H1 (cell line): ENCODE measurements around the gene ACTR3C. TPM values are rescaled to one million over a fixed set of nuclear protein-coding genes. Genes with fewer than 3 reads are reported as not detected.
"Not testable (repeated sequence)": the region's sequence is repeated elsewhere in the genome, so short reads cannot be mapped to it uniquely, and the experiment has no call there.

Experiments used
- CTCF ChIA-PET: fragments of 300-600 bp; sonication (Branson Sonifier 250); formaldehyde crosslinking; loops from one replicate; lab custom pipeline; 2021; ENCODE audit not compliant: partially characterized antibody; lab: Charles Lee
- POLR2A ChIA-PET: fragments of 300-600 bp; sonication (Branson Sonifier 250); formaldehyde crosslinking; loops from one replicate; lab custom pipeline; 2021; ENCODE audit warnings: inconsistent platforms; ENCODE audit not compliant: partially characterized antibody; lab: Charles Lee
- DNase-seq, 2 experiments: peaks; one replicate each; pipeline versions ENCODE4 v3.0.0 to v3.0.0-alpha.2; 2010 to 2022; ENCODE audit warnings: low spot score in 2 of 2, low read depth in 1 of 2, mixed read lengths in 1 of 2
- FAIRE-seq: peaks from 2 replicates; lab custom pipeline; 2011; peaks lifted over from hg19 to GRCh38; lab: Jason Lieb, UNC
- H2AFZ ChIP-seq: 2 replicates; pipeline ENCODE4 v1.8.1; 2012; ENCODE audit warnings: low read length, inconsistent platforms
- H2AK5ac ChIP-seq: 2 replicates; pipeline ENCODE4 v1.6.1; 2013; ENCODE audit warnings: low read depth, low read length
- H2BK120ac ChIP-seq: replicated peaks from 2 replicates; pipeline ENCODE3; 2013; ENCODE audit warnings: low read depth, low read length, inconsistent platforms
- H2BK12ac ChIP-seq: 2 replicates; pipeline ENCODE4 v1.6.1; 2013; ENCODE audit warnings: low read depth, low read length
- H2BK15ac ChIP-seq: 2 replicates; pipeline ENCODE4 v1.6.1; 2013; ENCODE audit warnings: low read length
- H2BK20ac ChIP-seq: 2 replicates; pipeline ENCODE4 v1.6.1; 2013; ENCODE audit warnings: low read length
- H2BK5ac ChIP-seq: 2 replicates; pipeline ENCODE4 v1.6.1; 2013; ENCODE audit warnings: low read depth, low read length
- H3K14ac ChIP-seq: 2 replicates; pipeline ENCODE4 v1.6.1; 2013; ENCODE audit warnings: inconsistent platforms; ENCODE audit not compliant: insufficient read length
- H3K18ac ChIP-seq: 2 replicates; pipeline ENCODE4 v1.6.1; 2013; ENCODE audit warnings: low read length; ENCODE audit errors: extremely low read depth
- H3K23ac ChIP-seq: 2 replicates; pipeline ENCODE4 v1.6.1; 2013; ENCODE audit warnings: inconsistent platforms; ENCODE audit not compliant: insufficient read length
- H3K23me2 ChIP-seq: 2 replicates; pipeline ENCODE4 v1.6.1; 2013; ENCODE audit warnings: low read depth, low read length
- H3K27ac ChIP-seq: 2 replicates; pipeline ENCODE4 v1.6.1; 2011; ENCODE audit warnings: low read depth, low read length, inconsistent platforms
- H3K27me3 ChIP-seq, 4 experiments: replicated peaks in 1 of 4; 1 replicate in 1 of 4; 2 replicates in 3 of 4; pipeline versions ENCODE4 v1.6.1 to v1.8.1; 2011 to 2013; ENCODE audit warnings: low read length in 3 of 4, mild to moderate bottlenecking in 3 of 4, inconsistent platforms in 2 of 4, mixed read lengths in 2 of 4, moderate library complexity in 1 of 4; ENCODE audit not compliant: control insufficient read depth in 3 of 4, insufficient read depth in 3 of 4; ENCODE audit errors: extremely low read depth in 1 of 4
- H3K36me3 ChIP-seq, 4 experiments: 2 replicates each; pipeline versions ENCODE4 v1.6.1 to v1.8.1; 2011 to 2013; ENCODE audit warnings: mild to moderate bottlenecking in 4 of 4, low read length in 3 of 4, moderate library complexity in 2 of 4, control low read depth in 1 of 4, inconsistent platforms in 1 of 4; ENCODE audit not compliant: insufficient read depth in 4 of 4, control insufficient read depth in 2 of 4
- H3K4ac ChIP-seq: replicated peaks from 2 replicates; pipeline ENCODE3; 2013; ENCODE audit warnings: low read length, low read depth, mixed read lengths, inconsistent platforms; ENCODE audit not compliant: insufficient read length
- H3K4me1 ChIP-seq, 4 experiments: replicated peaks in 1 of 4; 1 replicate in 1 of 4; 2 replicates in 3 of 4; pipeline versions ENCODE4 v1.6.1 to v1.8.1; 2011 to 2013; ENCODE audit warnings: low read length in 3 of 4, inconsistent platforms in 2 of 4, mixed read lengths in 1 of 4; ENCODE audit not compliant: insufficient read depth in 4 of 4, control insufficient read depth in 3 of 4
- H3K4me2 ChIP-seq, 2 experiments: 2 replicates each; pipeline versions ENCODE4 v1.6.1 to v1.8.1; 2011 to 2013; ENCODE audit warnings: low read depth in 2 of 2, low read length in 2 of 2, control low read depth in 1 of 2, inconsistent platforms in 1 of 2, mild to moderate bottlenecking in 1 of 2; ENCODE audit not compliant: insufficient read depth in 1 of 2
- H3K4me3 ChIP-seq, 4 experiments: fragments of 200-600, 300-600 bp in 1 of 4; sonication (generic), shearing (Covaris generic), sonication (Bioruptor Twin) in 1 of 4; 2 replicates each; pipeline versions ENCODE4 v1.5.1 to v1.8.1; 2011 to 2016; ENCODE audit warnings: low read length in 4 of 4, low read depth in 3 of 4, control low read depth in 2 of 4, inconsistent platforms in 2 of 4, mild to moderate bottlenecking in 2 of 4, mixed read lengths in 1 of 4, moderate library complexity in 1 of 4; ENCODE audit not compliant: insufficient read depth in 2 of 4; ENCODE audit errors: extremely low read depth in 1 of 4
- H3K56ac ChIP-seq: replicated peaks from 2 replicates; pipeline ENCODE3; 2013; ENCODE audit warnings: low read depth, mild to moderate bottlenecking, mixed read lengths, low read length, inconsistent platforms; ENCODE audit not compliant: insufficient read length
- H3K79me1 ChIP-seq: 2 replicates; pipeline ENCODE4 v1.6.1; 2013; ENCODE audit warnings: low read depth, low read length, control low read depth
- H3K79me2 ChIP-seq, 2 experiments: 2 replicates each; pipeline versions ENCODE4 v1.6.1 to v1.8.1; 2012 to 2013; ENCODE audit warnings: low read length in 2 of 2, mild to moderate bottlenecking in 2 of 2, inconsistent platforms in 1 of 2; ENCODE audit not compliant: insufficient read depth in 2 of 2, control insufficient read depth in 1 of 2
- H3K9ac ChIP-seq, 4 experiments: replicated peaks in 1 of 4; 1 replicate in 1 of 4; 2 replicates in 3 of 4; pipeline versions ENCODE4 v1.6.1 to v1.8.1; 2011 to 2013; ENCODE audit warnings: low read depth in 3 of 4, low read length in 3 of 4, control low read depth in 2 of 4, mild to moderate bottlenecking in 2 of 4, moderate library complexity in 2 of 4, inconsistent platforms in 1 of 4; ENCODE audit errors: extremely low read depth in 1 of 4
- H3K9me3 ChIP-seq, 2 experiments: 2 replicates each; pipeline versions ENCODE4 v1.6.1 to v1.8.1; 2012 to 2013; ENCODE audit warnings: mild to moderate bottlenecking in 2 of 2, moderate library complexity in 2 of 2, control low read depth in 1 of 2, inconsistent platforms in 1 of 2, low read depth in 1 of 2, low read length in 1 of 2, mixed read lengths in 1 of 2; ENCODE audit not compliant: insufficient read depth in 2 of 2
- H4K20me1 ChIP-seq, 2 experiments: replicated peaks in 1 of 2; 2 replicates each; pipeline versions ENCODE3 to v1.8.1; 2011 to 2013; ENCODE audit warnings: inconsistent platforms in 2 of 2, low read length in 2 of 2, mild to moderate bottlenecking in 1 of 2; ENCODE audit not compliant: insufficient read depth in 2 of 2, control insufficient read depth in 1 of 2
- H4K5ac ChIP-seq: 2 replicates; pipeline ENCODE4 v1.6.1; 2013; ENCODE audit warnings: low read length, low read depth, mixed read lengths, inconsistent platforms; ENCODE audit not compliant: insufficient read length
- H4K8ac ChIP-seq: 2 replicates; pipeline ENCODE4 v1.8.0; 2013; ENCODE audit warnings: mild to moderate bottlenecking, moderate library complexity, low read length, inconsistent platforms; ENCODE audit not compliant: insufficient read depth; ENCODE audit errors: extremely low read depth
- H4K91ac ChIP-seq: replicated peaks from 2 replicates; pipeline ENCODE3; 2013; ENCODE audit warnings: low read length, mixed read lengths, inconsistent platforms; ENCODE audit not compliant: insufficient read length
- WGBS, 2 experiments: shearing (Covaris generic) in 1 of 2; methylation state at CpG; one replicate each; pipeline versions ENCODE4 v1.1.6 to v1.1.7; 2013 to 2015; ENCODE audit warnings: low lambda C conversion rate in 2 of 2, mixed read lengths in 2 of 2, inconsistent platforms in 1 of 2, low coverage in 1 of 2, missing lambda C conversion rate in 1 of 2; ENCODE audit not compliant: insufficient replicate concordance in 2 of 2, insufficient coverage in 1 of 2, insufficient read length in 1 of 2; ENCODE audit errors: extremely low coverage in 1 of 2, missing lambda C conversion rate in 1 of 2; 5-methylcytosine and 5-hydroxymethylcytosine counted together
- polyA plus RNA-seq, 7 experiments: library from polyadenylated mRNA; depleted of rRNA in 3 of 7; stranded (reverse) in 5 of 7; unstranded in 2 of 7; fragments of >200 nt in 5 of 7; fragments of 200-250 nt in 2 of 7; gene quantifications; 1 replicate in 5 of 7; 2 replicates in 1 of 7; 4 replicates in 1 of 7; pipeline versions ENCODE4 v1.2.1 to v1.2.3, GENCODE V29; 2011 to 2013; ENCODE audit warnings: missing spikeins in 2 of 7, mixed read lengths in 2 of 7
- total RNA-seq: library from RNA; stranded (reverse); fragmentation: NEBNext Ultra II Directional; extraction: Animal tissue kit (Norgen Biotek cat#: 25700); gene quantifications from 2 replicates; pipeline ENCODE4 v1.2.1, GENCODE V29; 2021

Gene ACTR3C
- total and polyA plus RNA-seq, 2 of the 8 experiments (the other 6 are each of a cell fraction or from before 2014, with no cell fraction given), result 1.5 TPM; not detected in 1

- H3K4me2 ChIP-seq, POLR2A ChIA-PET: not testable (repeated sequence)
Measured at GRCh38 chr7:150305259-150305902, 18.0 kb downstream of the ACTR3C start.

More at GRCh38 chr7:150305259-150305902, 18.0 kb downstream of the ACTR3C start:
- H3K9ac ChIP-seq, FAIRE-seq, H4K20me1 ChIP-seq, H4K5ac ChIP-seq, H3K56ac ChIP-seq, H3K4me1 ChIP-seq, H3K79me2 ChIP-seq, H2BK5ac ChIP-seq, H4K91ac ChIP-seq, H3K4ac ChIP-seq, H3K79me1 ChIP-seq, H4K8ac ChIP-seq, H2AFZ ChIP-seq, H3K27me3 ChIP-seq, DNase-seq, H3K9me3 ChIP-seq, CTCF ChIA-PET, H3K23ac ChIP-seq, H2AK5ac ChIP-seq, H3K27ac ChIP-seq, H3K18ac ChIP-seq, H2BK120ac ChIP-seq, H3K36me3 ChIP-seq, H3K4me3 ChIP-seq, H3K23me2 ChIP-seq, H3K14ac ChIP-seq, H2BK20ac ChIP-seq, H2BK12ac ChIP-seq, H2BK15ac ChIP-seq: not testable (repeated sequence)
- 90% methylated on average over 11 of the region's 11 CpGs; no CpG with 5 or more reads in 1 of the 2 experiments for WGBS, 2 experiments
